H1 (cell line): ENCODE measurements around the gene DPH5. TPM values are rescaled to one million over a fixed set of nuclear protein-coding genes. Genes with fewer than 3 reads are reported as not detected.

Experiments used
- CTCF ChIA-PET: fragments of 300-600 bp; sonication (Branson Sonifier 250); formaldehyde crosslinking; loops from one replicate; lab custom pipeline; 2021; ENCODE audit not compliant: partially characterized antibody; lab: Charles Lee
- POLR2A ChIA-PET: fragments of 300-600 bp; sonication (Branson Sonifier 250); formaldehyde crosslinking; loops from one replicate; lab custom pipeline; 2021; ENCODE audit warnings: inconsistent platforms; ENCODE audit not compliant: partially characterized antibody; lab: Charles Lee
- DNase-seq, 2 experiments: peaks; one replicate each; pipeline versions ENCODE4 v3.0.0 to v3.0.0-alpha.2; 2010 to 2022; ENCODE audit warnings: low spot score in 2 of 2, low read depth in 1 of 2, mixed read lengths in 1 of 2
- FAIRE-seq: peaks from 2 replicates; lab custom pipeline; 2011; peaks lifted over from hg19 to GRCh38; lab: Jason Lieb, UNC
- H2AFZ ChIP-seq: 2 replicates; pipeline ENCODE4 v1.8.1; 2012; ENCODE audit warnings: low read length, inconsistent platforms
- H2AK5ac ChIP-seq: 2 replicates; pipeline ENCODE4 v1.6.1; 2013; ENCODE audit warnings: low read depth, low read length
- H2BK120ac ChIP-seq: replicated peaks from 2 replicates; pipeline ENCODE3; 2013; ENCODE audit warnings: low read depth, low read length, inconsistent platforms
- H2BK12ac ChIP-seq: 2 replicates; pipeline ENCODE4 v1.6.1; 2013; ENCODE audit warnings: low read depth, low read length
- H2BK15ac ChIP-seq: 2 replicates; pipeline ENCODE4 v1.6.1; 2013; ENCODE audit warnings: low read length
- H2BK20ac ChIP-seq: 2 replicates; pipeline ENCODE4 v1.6.1; 2013; ENCODE audit warnings: low read length
- H2BK5ac ChIP-seq: 2 replicates; pipeline ENCODE4 v1.6.1; 2013; ENCODE audit warnings: low read depth, low read length
- H3K14ac ChIP-seq: 2 replicates; pipeline ENCODE4 v1.6.1; 2013; ENCODE audit warnings: inconsistent platforms; ENCODE audit not compliant: insufficient read length
- H3K18ac ChIP-seq: 2 replicates; pipeline ENCODE4 v1.6.1; 2013; ENCODE audit warnings: low read length; ENCODE audit errors: extremely low read depth
- H3K23ac ChIP-seq: 2 replicates; pipeline ENCODE4 v1.6.1; 2013; ENCODE audit warnings: inconsistent platforms; ENCODE audit not compliant: insufficient read length
- H3K23me2 ChIP-seq: 2 replicates; pipeline ENCODE4 v1.6.1; 2013; ENCODE audit warnings: low read depth, low read length
- H3K27ac ChIP-seq: 2 replicates; pipeline ENCODE4 v1.6.1; 2011; ENCODE audit warnings: low read depth, low read length, inconsistent platforms
- H3K27me3 ChIP-seq, 4 experiments: replicated peaks in 1 of 4; 1 replicate in 1 of 4; 2 replicates in 3 of 4; pipeline versions ENCODE4 v1.6.1 to v1.8.1; 2011 to 2013; ENCODE audit warnings: low read length in 3 of 4, mild to moderate bottlenecking in 3 of 4, inconsistent platforms in 2 of 4, mixed read lengths in 2 of 4, moderate library complexity in 1 of 4; ENCODE audit not compliant: control insufficient read depth in 3 of 4, insufficient read depth in 3 of 4; ENCODE audit errors: extremely low read depth in 1 of 4
- H3K36me3 ChIP-seq, 4 experiments: 2 replicates each; pipeline versions ENCODE4 v1.6.1 to v1.8.1; 2011 to 2013; ENCODE audit warnings: mild to moderate bottlenecking in 4 of 4, low read length in 3 of 4, moderate library complexity in 2 of 4, control low read depth in 1 of 4, inconsistent platforms in 1 of 4; ENCODE audit not compliant: insufficient read depth in 4 of 4, control insufficient read depth in 2 of 4
- H3K4ac ChIP-seq: replicated peaks from 2 replicates; pipeline ENCODE3; 2013; ENCODE audit warnings: low read length, low read depth, mixed read lengths, inconsistent platforms; ENCODE audit not compliant: insufficient read length
- H3K4me1 ChIP-seq, 4 experiments: replicated peaks in 1 of 4; 1 replicate in 1 of 4; 2 replicates in 3 of 4; pipeline versions ENCODE4 v1.6.1 to v1.8.1; 2011 to 2013; ENCODE audit warnings: low read length in 3 of 4, inconsistent platforms in 2 of 4, mixed read lengths in 1 of 4; ENCODE audit not compliant: insufficient read depth in 4 of 4, control insufficient read depth in 3 of 4
- H3K4me2 ChIP-seq, 2 experiments: 2 replicates each; pipeline versions ENCODE4 v1.6.1 to v1.8.1; 2011 to 2013; ENCODE audit warnings: low read depth in 2 of 2, low read length in 2 of 2, control low read depth in 1 of 2, inconsistent platforms in 1 of 2, mild to moderate bottlenecking in 1 of 2; ENCODE audit not compliant: insufficient read depth in 1 of 2
- H3K4me3 ChIP-seq, 4 experiments: fragments of 200-600, 300-600 bp in 1 of 4; sonication (generic), shearing (Covaris generic), sonication (Bioruptor Twin) in 1 of 4; 2 replicates each; pipeline versions ENCODE4 v1.5.1 to v1.8.1; 2011 to 2016; ENCODE audit warnings: low read length in 4 of 4, low read depth in 3 of 4, control low read depth in 2 of 4, inconsistent platforms in 2 of 4, mild to moderate bottlenecking in 2 of 4, mixed read lengths in 1 of 4, moderate library complexity in 1 of 4; ENCODE audit not compliant: insufficient read depth in 2 of 4; ENCODE audit errors: extremely low read depth in 1 of 4
- H3K56ac ChIP-seq: replicated peaks from 2 replicates; pipeline ENCODE3; 2013; ENCODE audit warnings: low read depth, mild to moderate bottlenecking, mixed read lengths, low read length, inconsistent platforms; ENCODE audit not compliant: insufficient read length
- H3K79me1 ChIP-seq: 2 replicates; pipeline ENCODE4 v1.6.1; 2013; ENCODE audit warnings: low read depth, low read length, control low read depth
- H3K79me2 ChIP-seq, 2 experiments: 2 replicates each; pipeline versions ENCODE4 v1.6.1 to v1.8.1; 2012 to 2013; ENCODE audit warnings: low read length in 2 of 2, mild to moderate bottlenecking in 2 of 2, inconsistent platforms in 1 of 2; ENCODE audit not compliant: insufficient read depth in 2 of 2, control insufficient read depth in 1 of 2
- H3K9ac ChIP-seq, 4 experiments: replicated peaks in 1 of 4; 1 replicate in 1 of 4; 2 replicates in 3 of 4; pipeline versions ENCODE4 v1.6.1 to v1.8.1; 2011 to 2013; ENCODE audit warnings: low read depth in 3 of 4, low read length in 3 of 4, control low read depth in 2 of 4, mild to moderate bottlenecking in 2 of 4, moderate library complexity in 2 of 4, inconsistent platforms in 1 of 4; ENCODE audit errors: extremely low read depth in 1 of 4
- H3K9me3 ChIP-seq, 2 experiments: 2 replicates each; pipeline versions ENCODE4 v1.6.1 to v1.8.1; 2012 to 2013; ENCODE audit warnings: mild to moderate bottlenecking in 2 of 2, moderate library complexity in 2 of 2, control low read depth in 1 of 2, inconsistent platforms in 1 of 2, low read depth in 1 of 2, low read length in 1 of 2, mixed read lengths in 1 of 2; ENCODE audit not compliant: insufficient read depth in 2 of 2
- H4K20me1 ChIP-seq, 2 experiments: replicated peaks in 1 of 2; 2 replicates each; pipeline versions ENCODE3 to v1.8.1; 2011 to 2013; ENCODE audit warnings: inconsistent platforms in 2 of 2, low read length in 2 of 2, mild to moderate bottlenecking in 1 of 2; ENCODE audit not compliant: insufficient read depth in 2 of 2, control insufficient read depth in 1 of 2
- H4K5ac ChIP-seq: 2 replicates; pipeline ENCODE4 v1.6.1; 2013; ENCODE audit warnings: low read length, low read depth, mixed read lengths, inconsistent platforms; ENCODE audit not compliant: insufficient read length
- H4K8ac ChIP-seq: 2 replicates; pipeline ENCODE4 v1.8.0; 2013; ENCODE audit warnings: mild to moderate bottlenecking, moderate library complexity, low read length, inconsistent platforms; ENCODE audit not compliant: insufficient read depth; ENCODE audit errors: extremely low read depth
- H4K91ac ChIP-seq: replicated peaks from 2 replicates; pipeline ENCODE3; 2013; ENCODE audit warnings: low read length, mixed read lengths, inconsistent platforms; ENCODE audit not compliant: insufficient read length
- CBX8 ChIP-seq: fragments of 300-800, 300-1000 bp; sonication (generic); IDR thresholded peaks from 2 replicates; pipeline ENCODE4 v1.7.1; 2016; ENCODE audit warnings: low read depth, low read length, borderline replicate concordance
- CHD1 ChIP-seq: IDR thresholded peaks from 2 replicates; pipeline ENCODE4 v1.6.1; 2012; ENCODE audit warnings: low read depth, low read length, improper control_type of control experiment
- FOSL1 ChIP-seq: IDR thresholded peaks from 2 replicates; pipeline ENCODE4 v1.6.1; 2011; ENCODE audit warnings: mild to moderate bottlenecking, low read depth, low read length, moderate library complexity; ENCODE audit not compliant: insufficient read depth
- HDAC2 ChIP-seq, 2 experiments: fragments of 300-600 bp in 1 of 2; sonication (generic) in 1 of 2; IDR thresholded peaks; 2 replicates each; pipeline ENCODE4 v1.6.1; 2011 to 2012; ENCODE audit warnings: low read depth in 2 of 2, low read length in 2 of 2, mild to moderate bottlenecking in 2 of 2, moderate library complexity in 2 of 2, borderline replicate concordance in 1 of 2, inconsistent platforms in 1 of 2
- MAFK ChIP-seq: IDR thresholded peaks from 2 replicates; pipeline ENCODE4 v1.6.1; 2012; ENCODE audit warnings: low read depth, mild to moderate bottlenecking, improper control_type of control experiment, low read length
- MAX ChIP-seq: IDR thresholded peaks from 2 replicates; pipeline ENCODE4 v1.6.1; 2012; ENCODE audit warnings: inconsistent platforms
- SIX5 ChIP-seq: IDR thresholded peaks from 2 replicates; pipeline ENCODE4 v1.6.1; 2011; ENCODE audit warnings: mild to moderate bottlenecking, low read depth, low read length
- SP1 ChIP-seq: IDR thresholded peaks from 2 replicates; pipeline ENCODE4 v1.6.1; 2011; ENCODE audit warnings: low read depth, low read length
- TEAD4 ChIP-seq: IDR thresholded peaks from 2 replicates; pipeline ENCODE4 v1.6.1; 2012; ENCODE audit warnings: low read depth, low read length, inconsistent platforms, mixed read lengths
- WGBS, 2 experiments: shearing (Covaris generic) in 1 of 2; methylation state at CpG; one replicate each; pipeline versions ENCODE4 v1.1.6 to v1.1.7; 2013 to 2015; ENCODE audit warnings: low lambda C conversion rate in 2 of 2, mixed read lengths in 2 of 2, inconsistent platforms in 1 of 2, low coverage in 1 of 2, missing lambda C conversion rate in 1 of 2; ENCODE audit not compliant: insufficient replicate concordance in 2 of 2, insufficient coverage in 1 of 2, insufficient read length in 1 of 2; ENCODE audit errors: extremely low coverage in 1 of 2, missing lambda C conversion rate in 1 of 2; 5-methylcytosine and 5-hydroxymethylcytosine counted together
- polyA plus RNA-seq, 7 experiments: library from polyadenylated mRNA; depleted of rRNA in 3 of 7; stranded (reverse) in 5 of 7; unstranded in 2 of 7; fragments of >200 nt in 5 of 7; fragments of 200-250 nt in 2 of 7; gene quantifications; 1 replicate in 5 of 7; 2 replicates in 1 of 7; 4 replicates in 1 of 7; pipeline versions ENCODE4 v1.2.1 to v1.2.3, GENCODE V29; 2011 to 2013; ENCODE audit warnings: missing spikeins in 2 of 7, mixed read lengths in 2 of 7
- total RNA-seq: library from RNA; stranded (reverse); fragmentation: NEBNext Ultra II Directional; extraction: Animal tissue kit (Norgen Biotek cat#: 25700); gene quantifications from 2 replicates; pipeline ENCODE4 v1.2.1, GENCODE V29; 2021

Gene DPH5
- total and polyA plus RNA-seq, 2 of the 8 experiments (the other 6 are each of a cell fraction or from before 2014, with no cell fraction given) = 67.7 to 106 TPM

GRCh38 chr1:101073836-101074235, 48.3 kb upstream of the DPH5 start:
- CTCF ChIA-PET = no interaction called here
- Histone ChIP-seq H3K79me2 (no peaks in the 10 kb centered on the region), H4K5ac (no peak overlapping the region), H3K36me3 (no peaks in the 10 kb centered on the region), H3K4ac (no peak overlapping the region), H2AFZ (no peak overlapping the region), H3K27ac (no peak overlapping the region), H3K23me2 (no peaks in the 10 kb centered on the region), H3K27me3 (no peaks in the 10 kb centered on the region), H4K20me1 (no peaks in the 10 kb centered on the region), H3K4me3 (no peak overlapping the region), H3K4me1 (peaks cover 0 to 4% (median 0%) of the 10 kb centered on the region in 4 experiments; a peak in 2 of 7 replicates), H3K18ac (no peak overlapping the region), H3K79me1 (no peaks in the 10 kb centered on the region), H2BK20ac (no peak overlapping the region), H3K14ac (no peak overlapping the region), H4K8ac (no peak overlapping the region), H3K9me3 (no peaks in the 10 kb centered on the region), H2BK15ac (no peak overlapping the region), H3K9ac (no peak overlapping the region), H2AK5ac (no peak overlapping the region), H3K4me2 (no peak overlapping the region), H3K23ac (no peak overlapping the region), H4K91ac (no peak overlapping the region), H2BK12ac (no peak overlapping the region), H3K56ac (no peak overlapping the region), H2BK5ac (no peak overlapping the region), H2BK120ac (no peak overlapping the region)
- FAIRE-seq (no peak), DNase-seq (no peak)
- TF ChIP-seq MAFK (no peak), FOSL1 (no peak), HDAC2 (IDR thresholded peaks at IDR 0.05; ENCODE audit: borderline replicate concordance in 1 of 2, low read depth in 2 of 2, low read length in 2 of 2) (no peak), CBX8 (no peak), SIX5 (no peak), TEAD4 (no peak), CHD1 (no peak), SP1 (no peak), MAX (no peak)
- WGBS, 2 experiments = 98% methylated on average over 2 of the region's 2 CpGs; no CpG with 5 or more reads in 1 of the 2 experiments
- POLR2A ChIA-PET = no interaction called here
